ENCODE measurements around the gene ATXN7L1. TPM values are rescaled to one million over a fixed set of nuclear protein-coding genes. Genes with fewer than 3 reads are reported as not detected.

The ATXN7L1 gene
- polyA plus RNA-seq, 1 donor from 2014 or later, result 17.8 TPM

- H3K27me3 Mint-ChIP-seq, result peaks cover 2% of the 10 kb centered on the region
- peaks cover 2 to 11% (median 5%) of the 10 kb centered on the region in 3 donors for H3K4me1 Mint-ChIP-seq
- no peak overlapping the region for H3K27ac Mint-ChIP-seq
- no peaks in the 10 kb centered on the region for H3K9me3 Mint-ChIP-seq
- peak overlapping the region in 1 of 4 donors; percentile 81 for H3K4me3 Mint-ChIP-seq
- no peaks in the 10 kb centered on the region for H3K36me3 Mint-ChIP-seq
Observed at GRCh38 chr7:105816266-105816843, 60.0 kb downstream of the ATXN7L1 start.

- Mint-ChIP-seq H3K36me3 (no peaks in the 10 kb centered on the region), H3K9me3 (no peaks in the 10 kb centered on the region), H3K27ac (no peak overlapping the region), H3K4me1 (peaks cover 2 to 11% (median 5%) of the 10 kb centered on the region in 3 donors), H3K27me3 (peaks cover 2% of the 10 kb centered on the region), H3K4me3 (no peak overlapping the region)
Observed at GRCh38 chr7:105815576-105815975, 60.8 kb downstream of the ATXN7L1 start.

- H3K4me1 Mint-ChIP-seq, result peaks cover 7 to 11% (median 11%) of the 10 kb centered on the region in 3 donors
- H3K9me3 Mint-ChIP-seq, result peaks cover 0 to 2% (median 0%) of the 10 kb centered on the region in 3 donors
Observed at GRCh38 chr7:105814481-105814880, 61.9 kb downstream of the ATXN7L1 start.

DNA sequence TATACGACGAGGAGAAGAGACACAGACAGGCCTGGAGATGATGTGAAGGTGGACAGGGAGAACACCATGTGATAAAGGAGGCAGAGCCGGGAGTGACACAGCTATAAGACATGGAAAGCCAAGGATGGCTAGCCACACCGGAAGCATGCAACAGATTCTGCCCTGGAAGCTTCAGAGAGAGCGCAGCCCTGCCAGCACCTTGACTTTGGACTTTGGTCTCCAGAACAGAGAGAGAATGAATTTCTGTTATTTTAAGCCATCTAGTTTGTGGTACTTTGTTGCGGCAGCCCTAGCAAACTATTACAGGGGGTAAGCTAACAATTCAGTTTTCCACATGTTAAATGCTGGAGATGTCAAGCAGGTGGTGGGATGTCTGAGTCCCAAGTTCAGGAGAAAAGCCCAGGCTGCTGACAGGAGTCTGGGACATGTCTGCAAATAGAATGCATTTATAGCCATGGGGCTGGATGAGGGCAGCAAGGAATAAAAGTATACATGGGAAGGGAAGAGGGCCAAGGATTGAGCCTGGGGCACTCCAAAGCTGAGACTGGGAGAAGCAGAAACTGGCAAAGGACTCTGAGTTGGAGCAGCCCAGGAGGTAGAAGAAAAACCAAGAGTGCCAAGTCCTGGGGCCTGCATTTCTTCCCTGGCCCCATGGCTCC, 65.1 kb downstream of the ATXN7L1 start:
- Mint-ChIP-seq H3K27me3 (peaks cover 2% of the 10 kb centered on the region), H3K36me3 (no peaks in the 10 kb centered on the region), H3K27ac (peak overlapping the region in 1 of 3 donors; percentile 83), H3K4me1 (peaks cover 14 to 35% (median 22%) of the 10 kb centered on the region in 3 donors), H3K4me3 (no peak overlapping the region), H3K9me3 (peaks cover 0 to 2% (median 0%) of the 10 kb centered on the region in 3 donors)

More at GRCh38 chr7:105814481-105814880, 61.9 kb downstream of the ATXN7L1 start:
- Mint-ChIP-seq H3K27me3 (peaks cover 2% of the 10 kb centered on the region), H3K36me3 (no peaks in the 10 kb centered on the region), H3K27ac (no peak overlapping the region), H3K4me3 (no peak overlapping the region)

DNA sequence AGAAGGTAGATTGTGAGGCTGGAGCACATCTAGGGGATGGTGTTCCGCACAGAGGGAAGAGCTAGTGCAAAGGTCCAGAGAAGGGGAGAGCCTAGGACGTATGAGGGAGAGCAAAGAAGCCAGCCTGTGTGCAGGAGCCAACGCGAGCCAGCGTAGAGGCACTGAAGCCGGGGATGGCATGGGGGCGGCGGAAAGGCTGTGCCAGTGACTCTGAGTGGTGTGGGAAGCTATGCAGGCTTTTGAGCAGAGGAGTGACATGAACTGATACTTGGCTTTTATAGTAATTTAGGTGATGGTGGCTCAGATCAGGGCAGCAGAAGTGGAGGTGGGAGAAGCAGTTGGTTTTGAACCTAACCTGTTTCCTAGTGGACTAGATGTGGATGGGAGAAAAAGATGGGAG, 65.8 kb downstream of the ATXN7L1 start:
- peak overlapping the region in 1 of 4 donors; percentile 6 for H3K4me3 Mint-ChIP-seq
- peak overlapping the region in 1 of 3 donors; percentile 83 for H3K27ac Mint-ChIP-seq
- H3K4me1 Mint-ChIP-seq, result peaks cover 12 to 37% (median 19%) of the 10 kb centered on the region in 3 donors

GRCh38 chr7:105808703-105809590, 67.5 kb downstream of the ATXN7L1 start:
- Mint-ChIP-seq H3K36me3 (no peaks in the 10 kb centered on the region), H3K4me3 (peak overlapping the region in 2 of 4 donors; percentile 55 to 81), H3K27me3 (peaks cover 2% of the 10 kb centered on the region), H3K9me3 (peaks cover 0 to 2% (median 0%) of the 10 kb centered on the region in 3 donors), H3K4me1 (peaks cover 12 to 34% (median 19%) of the 10 kb centered on the region in 3 donors), H3K27ac (peak overlapping the region in 2 of 3 donors; percentile 87 to 92)

More for the DNA sequence above, 65.8 kb downstream of the ATXN7L1 start:
- peaks cover 2% of the 10 kb centered on the region for H3K27me3 Mint-ChIP-seq
- peaks cover 0 to 2% (median 0%) of the 10 kb centered on the region in 3 donors for H3K9me3 Mint-ChIP-seq
- no peaks in the 10 kb centered on the region for H3K36me3 Mint-ChIP-seq

DNA sequence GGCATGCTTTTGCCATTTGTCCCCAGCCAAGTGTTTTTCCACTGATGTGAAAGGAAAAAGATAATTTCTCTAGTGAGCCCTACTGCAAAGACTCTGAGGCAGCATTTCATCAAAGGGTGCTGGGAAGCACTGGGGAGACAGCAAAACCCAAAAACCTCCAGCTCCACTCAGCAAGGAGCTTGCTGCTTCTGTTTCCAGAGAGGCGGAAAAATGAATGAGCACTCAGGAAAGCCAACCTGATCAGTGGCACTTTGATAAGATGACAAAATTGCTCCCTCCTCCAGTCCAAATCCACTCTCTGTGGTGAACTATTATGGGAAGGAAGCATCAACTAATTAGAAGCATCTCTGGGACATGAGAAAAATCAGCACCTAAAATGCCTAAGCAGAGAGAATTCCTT, 68.2 kb downstream of the ATXN7L1 start:
- H3K4me1 Mint-ChIP-seq, result peaks cover 12 to 34% (median 19%) of the 10 kb centered on the region in 3 donors
- peaks cover 0 to 2% (median 0%) of the 10 kb centered on the region in 3 donors for H3K9me3 Mint-ChIP-seq
- H3K27me3 Mint-ChIP-seq, result no peaks in the 10 kb centered on the region
- no peaks in the 10 kb centered on the region for H3K36me3 Mint-ChIP-seq
- peak overlapping the region in 1 of 3 donors; percentile 87 for H3K27ac Mint-ChIP-seq
- peak overlapping the region in 1 of 4 donors; percentile 24 for H3K4me3 Mint-ChIP-seq

- H3K36me3 Mint-ChIP-seq, result no peaks in the 10 kb centered on the region
- H3K27ac Mint-ChIP-seq, result peak overlapping the region in 1 of 3 donors; percentile 65
- H3K9me3 Mint-ChIP-seq, result peaks cover 0 to 2% (median 0%) of the 10 kb centered on the region in 3 donors
- H3K27me3 Mint-ChIP-seq, result no peaks in the 10 kb centered on the region
- H3K4me1 Mint-ChIP-seq, result peaks cover 12 to 34% (median 19%) of the 10 kb centered on the region in 3 donors
- H3K4me3 Mint-ChIP-seq, result no peak overlapping the region
Observed at GRCh38 chr7:105807448-105807762, 69.0 kb downstream of the ATXN7L1 start.

GRCh38 chr7:105806592-105807447, 69.6 kb downstream of the ATXN7L1 start:
- peaks cover 12 to 34% (median 19%) of the 10 kb centered on the region in 3 donors for H3K4me1 Mint-ChIP-seq
- H3K36me3 Mint-ChIP-seq, result no peaks in the 10 kb centered on the region
- peak overlapping the region; percentile 2 to 65 (median 32) for H3K27ac Mint-ChIP-seq
- H3K27me3 Mint-ChIP-seq, result no peaks in the 10 kb centered on the region
- peak overlapping the region in 1 of 4 donors; percentile 78 for H3K4me3 Mint-ChIP-seq
- peaks cover 0 to 2% (median 0%) of the 10 kb centered on the region in 3 donors for H3K9me3 Mint-ChIP-seq

- Mint-ChIP-seq H3K27me3 (no peaks in the 10 kb centered on the region), H3K36me3 (no peaks in the 10 kb centered on the region), H3K27ac (peak overlapping the region in 1 of 3 donors; percentile 32), H3K4me1 (peaks cover 12 to 36% (median 20%) of the 10 kb centered on the region in 3 donors), H3K9me3 (peaks cover 0 to 2% (median 0%) of the 10 kb centered on the region in 3 donors), H3K4me3 (no peak overlapping the region)
Observed at GRCh38 chr7:105805447-105806019, 70.9 kb downstream of the ATXN7L1 start.

DNA sequence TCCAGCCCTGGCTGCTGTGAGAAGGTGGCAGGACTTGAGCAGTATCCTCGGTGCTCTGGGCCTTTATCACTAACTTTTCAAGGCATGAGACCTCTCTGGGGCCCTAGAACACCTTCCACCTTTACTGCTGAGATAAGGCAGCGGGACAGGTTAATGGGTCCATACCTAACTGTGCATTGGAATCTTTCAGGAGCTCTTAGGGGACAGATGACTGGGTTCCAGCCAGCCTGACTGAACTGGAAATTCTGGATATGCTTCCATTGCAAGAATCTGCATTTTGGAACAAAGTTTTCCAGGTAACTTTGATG, 73.0 kb downstream of the ATXN7L1 start:
- no peaks in the 10 kb centered on the region for H3K27me3 Mint-ChIP-seq
- no peak overlapping the region for H3K27ac Mint-ChIP-seq
- H3K9me3 Mint-ChIP-seq, result no peaks in the 10 kb centered on the region
- peaks cover 6 to 27% (median 12%) of the 10 kb centered on the region in 3 donors for H3K4me1 Mint-ChIP-seq
- H3K4me3 Mint-ChIP-seq, result no peak overlapping the region
- peaks cover 1% of the 10 kb centered on the region for H3K36me3 Mint-ChIP-seq

DNA sequence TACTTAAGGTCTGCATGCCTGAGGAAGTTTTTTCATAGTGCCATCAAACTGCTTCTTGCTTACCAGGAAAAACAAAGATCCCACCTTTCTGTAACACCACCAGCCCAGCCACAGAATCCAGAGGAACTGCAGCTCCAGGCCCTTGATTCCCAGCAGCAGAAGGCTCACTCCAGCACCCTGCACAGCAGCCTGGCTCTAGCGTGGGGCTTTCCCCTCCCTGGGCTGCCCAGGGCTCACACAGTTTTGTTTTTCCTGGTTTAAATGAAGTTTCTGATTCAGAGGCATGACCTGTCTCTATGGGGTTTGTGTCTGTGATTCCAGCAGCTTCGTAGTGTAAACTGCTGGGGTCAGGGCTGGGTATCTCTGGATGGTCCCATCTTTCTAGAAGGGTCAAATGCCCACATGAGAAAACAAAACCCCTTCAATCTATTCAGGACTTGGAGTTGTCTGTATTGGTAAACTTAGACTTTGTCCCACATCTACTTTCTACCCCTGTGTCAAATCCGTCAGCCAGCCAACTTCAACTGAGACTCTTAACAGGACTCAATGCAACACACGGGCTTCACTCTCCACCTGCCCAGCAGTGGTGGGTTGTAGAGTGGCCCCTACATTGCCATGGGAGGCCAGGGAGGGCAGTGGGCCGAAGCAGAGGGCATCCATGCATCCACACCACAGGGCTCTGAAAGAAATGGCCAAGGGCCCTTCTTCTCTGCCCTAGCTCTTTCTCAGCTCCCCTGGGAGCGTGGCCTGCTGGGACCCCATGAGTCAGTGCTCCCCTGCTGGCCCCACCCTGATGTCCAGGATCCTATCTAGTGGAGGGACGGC, 73.6 kb downstream of the ATXN7L1 start:
- no peaks in the 10 kb centered on the region for H3K9me3 Mint-ChIP-seq
- no peak overlapping the region for H3K4me3 Mint-ChIP-seq
- peaks cover 1% of the 10 kb centered on the region for H3K36me3 Mint-ChIP-seq
- no peaks in the 10 kb centered on the region for H3K27me3 Mint-ChIP-seq
- H3K27ac Mint-ChIP-seq, result peak overlapping the region in 1 of 3 donors; percentile 28
- H3K4me1 Mint-ChIP-seq, result peaks cover 6 to 26% (median 10%) of the 10 kb centered on the region in 3 donors

DNA sequence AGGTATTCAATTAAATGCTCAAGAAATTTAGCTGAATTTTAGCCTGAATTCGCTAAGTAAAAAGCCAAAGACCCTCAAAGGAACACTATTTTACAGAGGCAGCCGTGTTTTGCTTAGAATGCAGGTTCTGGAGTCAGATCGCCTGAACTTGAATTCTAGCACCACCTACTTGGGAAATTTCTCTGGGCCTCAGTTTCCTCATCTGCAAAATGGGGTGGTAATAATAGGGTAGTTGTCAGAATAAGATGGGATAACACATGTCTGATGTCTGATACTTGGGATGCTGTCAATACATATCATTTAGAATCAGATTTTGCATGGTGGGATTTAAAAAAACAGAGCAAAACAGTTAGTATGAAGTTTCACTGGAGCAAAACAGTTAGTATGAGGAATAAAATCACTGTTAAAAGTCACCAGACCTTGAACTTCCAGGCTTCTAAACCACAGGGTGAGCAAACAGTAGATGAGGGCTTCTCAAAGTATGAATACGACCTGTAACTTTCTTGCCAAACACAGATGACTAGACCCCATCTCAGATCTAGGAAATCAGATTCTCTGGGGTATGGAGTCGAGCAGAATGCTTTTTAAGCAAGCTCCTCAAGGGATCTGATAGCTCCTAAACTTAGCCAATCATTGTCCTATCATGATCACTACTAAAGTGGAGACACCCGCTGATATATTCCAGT, 75.4 kb downstream of the ATXN7L1 start:
- H3K4me3 Mint-ChIP-seq, result no peak overlapping the region
- H3K36me3 Mint-ChIP-seq, result peaks cover 1% of the 10 kb centered on the region
- H3K4me1 Mint-ChIP-seq, result peaks cover 0 to 13% (median 8%) of the 10 kb centered on the region in 3 donors
- H3K27me3 Mint-ChIP-seq, result no peaks in the 10 kb centered on the region
- no peak overlapping the region for H3K27ac Mint-ChIP-seq
- no peaks in the 10 kb centered on the region for H3K9me3 Mint-ChIP-seq

All from IgD-negative memory B cell (primary cell).